Astrocyte (in vitro differentiated cells and primary cell): ENCODE results near the gene TMEM201.

Experiments used
- CTCF ChIP-seq: IDR thresholded peaks from 2 replicates; pipeline ENCODE4 v1.5.1; 2011; ENCODE audit warnings: low read depth, mild to moderate bottlenecking, inconsistent platforms, low read length, moderate library complexity; ENCODE audit not compliant: insufficient read depth
- EZH2 ChIP-seq: IDR thresholded peaks from 2 replicates; pipeline ENCODE4 v1.6.1; 2012; ENCODE audit warnings: mild to moderate bottlenecking, low read length, inconsistent platforms; ENCODE audit not compliant: insufficient read depth

- TF ChIP-seq CTCF = no peak
- TF ChIP-seq EZH2 = no peak
These were observed 66.4 kb downstream of the TMEM201 start for GRCh38 chr1:9654834-9655723.
